HG02642 (cell line): Measurements from ENCODE around the gene ATP11A.

Experiments used
- ATAC-seq: cut with Tn5 transposase; IDR thresholded peaks from one replicate; pipeline ENCODE4 v1.9.1; 2021; ENCODE audit warnings: mild to moderate bottlenecking; ENCODE audit not compliant: unreplicated experiment, poor library complexity

Gene ATP11A

DNA sequence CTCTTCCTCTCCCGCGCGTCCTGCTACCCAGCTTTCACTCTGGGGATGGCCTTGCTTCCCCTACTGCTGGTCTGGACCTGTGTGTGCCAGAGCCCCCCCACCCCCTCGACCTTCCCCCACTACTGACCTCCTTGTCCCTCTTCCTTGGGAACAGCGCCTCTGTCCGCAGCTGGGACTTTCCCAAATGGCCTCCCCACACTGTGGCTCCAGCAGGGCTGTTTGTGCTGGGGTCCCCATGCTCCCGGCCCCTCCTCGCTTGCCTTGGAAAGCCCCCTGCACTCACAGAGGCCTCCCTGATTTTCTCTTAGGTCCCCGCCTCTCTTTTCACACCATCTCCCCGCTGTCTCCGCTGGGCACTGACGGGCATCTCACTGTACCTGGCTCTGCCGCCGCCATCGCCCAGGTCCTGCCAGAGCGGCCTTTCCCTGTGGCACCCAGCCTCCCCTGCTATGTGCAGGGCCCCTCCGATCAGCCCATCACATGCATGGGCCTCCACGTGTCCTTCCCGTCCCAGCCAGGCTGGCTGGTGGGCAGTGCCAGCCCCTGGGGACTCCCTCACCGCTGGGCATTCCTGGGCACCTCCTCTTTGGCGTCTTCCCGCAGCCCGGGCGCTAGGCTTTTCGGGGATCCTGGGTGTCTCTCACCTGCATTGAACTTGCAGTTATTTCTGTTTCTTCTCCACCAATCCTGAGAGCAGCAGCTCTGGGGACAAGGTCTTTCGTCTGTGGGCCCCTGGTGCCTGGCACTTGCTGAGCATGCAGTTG, 118.7 kb downstream of the ATP11A start:
- no peak for ATAC-seq

GRCh38 chr13:112809332-112810315, 119.8 kb downstream of the ATP11A start:
- no peak for ATAC-seq

DNA sequence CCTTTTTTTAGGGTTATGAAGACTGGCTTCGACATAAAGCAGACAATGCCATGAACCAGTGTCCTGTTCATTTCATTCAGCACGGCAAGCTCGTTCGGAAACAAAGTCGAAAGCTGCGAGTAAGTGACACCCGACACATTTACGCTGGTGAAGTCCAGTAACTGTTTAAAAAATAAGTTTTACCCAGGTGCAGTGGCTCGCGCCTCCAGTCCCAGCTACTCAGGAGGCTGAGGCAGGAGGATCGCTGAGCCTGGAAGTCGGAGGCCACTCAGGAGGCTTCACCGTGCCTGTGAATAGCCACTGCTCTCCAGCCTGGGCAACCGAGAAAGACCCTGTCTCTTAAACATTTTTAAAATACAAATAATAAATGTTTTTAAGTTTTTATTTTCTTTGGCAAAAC, 120.8 kb downstream of the ATP11A start:
- no peak for ATAC-seq

DNA sequence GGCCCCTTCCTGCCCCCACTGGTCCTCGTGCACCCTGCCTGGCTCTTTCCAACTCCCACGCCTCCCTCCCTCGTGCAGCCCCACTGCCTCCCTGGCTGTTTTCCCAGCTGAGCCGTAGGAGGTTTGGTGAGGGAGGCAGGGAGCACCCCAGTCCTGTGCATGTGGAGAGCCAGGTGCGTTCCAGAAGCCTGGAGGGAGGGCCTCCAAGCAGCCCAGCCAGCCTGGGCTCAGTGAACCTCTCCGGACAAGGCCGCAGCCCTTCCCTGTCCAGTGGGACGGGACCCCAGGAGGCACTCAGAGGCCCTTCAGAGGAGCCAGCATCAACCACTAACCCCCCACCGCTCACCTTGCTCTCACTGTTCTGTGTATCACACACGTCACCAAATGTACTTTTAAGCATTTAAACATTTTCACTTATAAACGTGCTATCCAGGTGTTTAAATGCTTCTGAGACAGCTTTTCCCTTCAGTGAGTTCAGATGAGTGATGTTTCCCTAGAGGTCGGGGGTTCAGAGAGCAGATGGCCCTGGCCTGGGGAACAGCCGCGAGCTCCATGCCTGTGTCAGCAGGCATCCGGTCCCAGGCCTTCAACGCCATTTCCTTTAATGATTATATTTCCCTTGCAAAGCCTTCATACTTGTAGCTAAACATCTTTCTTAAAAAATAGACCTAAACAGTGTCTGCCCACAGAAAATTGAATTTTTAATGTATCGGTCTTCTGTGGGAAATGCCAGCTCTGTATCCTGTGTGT, 122.6 kb downstream of the ATP11A start:
- no peak for ATAC-seq

DNA sequence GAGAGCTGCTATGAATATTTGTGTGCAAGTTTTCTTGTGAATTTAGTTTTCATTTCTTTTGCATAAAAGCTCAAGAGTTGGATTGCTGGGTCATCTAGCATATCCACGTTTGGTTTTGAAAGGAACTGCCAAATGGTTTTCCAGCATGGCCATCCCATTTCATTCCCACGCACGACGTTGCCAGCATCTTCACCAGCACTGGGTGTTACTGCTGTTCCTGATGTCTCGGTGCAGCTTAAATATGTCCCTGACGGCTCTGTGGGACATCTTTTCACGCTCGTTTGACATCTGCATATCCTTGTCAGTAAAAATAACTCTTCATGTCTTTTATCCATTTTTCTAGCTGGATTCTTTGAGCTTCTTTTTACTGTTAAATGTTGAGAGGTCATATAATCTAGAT, 123.7 kb downstream of the ATP11A start:
- ATAC-seq = no peak

GRCh38 chr13:112814905-112815585, 125.2 kb downstream of the ATP11A start:
- ATAC-seq = no peak

DNA sequence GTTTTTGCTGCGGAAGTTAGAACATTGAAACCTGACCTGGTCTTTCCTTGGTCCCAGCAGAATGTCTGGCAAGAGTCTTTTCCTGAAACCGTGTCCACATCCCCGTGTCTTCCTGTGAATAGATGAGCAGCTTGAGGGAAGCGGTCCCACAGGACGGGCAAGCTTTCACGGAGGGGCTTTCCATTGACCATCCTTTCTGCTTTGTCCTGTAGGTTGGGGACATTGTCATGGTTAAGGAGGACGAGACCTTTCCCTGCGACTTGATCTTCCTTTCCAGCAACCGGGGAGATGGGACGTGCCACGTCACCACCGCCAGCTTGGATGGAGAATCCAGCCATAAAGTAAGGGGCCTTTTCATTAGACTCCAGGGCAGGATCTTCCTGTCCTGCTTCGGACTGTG, 126.0 kb downstream of the ATP11A start:
- ATAC-seq = no peak

DNA sequence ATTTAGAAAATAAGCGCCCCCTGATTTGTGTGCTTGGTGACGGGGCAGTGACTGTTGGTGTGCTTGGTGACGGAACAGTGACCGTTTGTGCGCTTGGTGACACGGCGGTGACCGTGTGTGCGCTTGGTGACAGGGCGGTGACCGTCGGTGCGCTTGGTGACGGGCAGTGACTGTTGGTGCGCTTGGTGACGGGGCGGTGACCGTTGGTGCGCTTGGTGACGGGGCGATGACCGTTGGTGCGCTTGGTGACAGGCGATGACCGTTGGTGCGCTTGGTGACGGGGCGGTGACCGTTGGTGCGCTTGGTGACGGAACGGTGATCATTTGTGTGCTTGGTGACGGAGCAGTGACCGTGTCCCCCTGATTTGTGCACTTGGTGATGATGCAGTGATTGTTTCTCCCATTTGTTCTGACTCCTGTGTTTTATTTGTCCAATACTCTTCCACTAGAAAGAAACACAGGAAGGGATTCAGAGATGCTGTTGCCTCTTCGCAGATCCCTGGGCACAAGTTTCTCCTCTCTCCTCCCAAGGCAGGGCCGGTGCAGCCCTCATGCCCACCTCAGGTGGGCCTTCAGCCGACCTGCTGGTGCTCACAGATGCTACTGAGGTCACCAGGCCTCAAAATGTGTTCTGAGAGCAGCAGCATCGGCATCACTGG, 128.3 kb downstream of the ATP11A start:
- ATAC-seq = no peak

GRCh38 chr13:112818698-112819045, 128.8 kb downstream of the ATP11A start:
- ATAC-seq = no peak

DNA sequence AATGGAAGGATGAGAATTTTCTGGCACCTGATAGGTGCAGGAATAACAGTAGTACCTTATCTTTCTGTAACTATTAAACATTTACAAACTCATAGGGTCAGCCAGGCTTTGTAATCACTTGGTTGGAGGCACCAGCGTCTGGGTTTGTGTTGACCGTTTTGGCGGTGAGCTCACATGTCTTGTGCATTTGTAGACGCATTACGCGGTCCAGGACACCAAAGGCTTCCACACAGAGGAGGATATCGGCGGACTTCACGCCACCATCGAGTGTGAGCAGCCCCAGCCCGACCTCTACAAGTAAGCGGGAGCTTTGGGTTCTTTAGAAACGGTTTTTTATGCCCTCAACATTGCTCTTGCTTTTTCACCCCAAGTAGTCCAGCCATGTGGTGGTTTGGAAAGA, 129.3 kb downstream of the ATP11A start:
- no peak for ATAC-seq

GRCh38 chr13:112819816-112820215, 130.0 kb downstream of the ATP11A start:
- ATAC-seq = no peak

DNA sequence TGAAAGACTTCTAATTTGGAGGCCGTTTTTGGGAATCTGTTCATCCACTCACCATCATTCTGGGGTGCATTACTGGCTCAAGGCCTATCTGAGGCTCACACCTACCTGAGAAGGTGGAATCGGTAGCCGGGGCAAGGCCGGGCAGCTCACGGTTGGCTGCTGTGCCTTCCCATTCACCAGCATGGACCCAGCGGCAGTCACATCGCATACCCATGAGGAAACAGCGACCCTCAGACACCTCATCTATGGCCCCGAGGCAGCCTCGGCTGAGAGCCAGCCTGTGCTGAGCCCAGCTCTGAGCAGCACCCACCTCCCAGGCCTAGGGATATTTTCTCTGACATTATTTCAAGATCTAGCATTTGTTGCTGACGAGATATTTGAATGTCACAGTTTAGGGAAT, 130.5 kb downstream of the ATP11A start:
- ATAC-seq = no peak

DNA sequence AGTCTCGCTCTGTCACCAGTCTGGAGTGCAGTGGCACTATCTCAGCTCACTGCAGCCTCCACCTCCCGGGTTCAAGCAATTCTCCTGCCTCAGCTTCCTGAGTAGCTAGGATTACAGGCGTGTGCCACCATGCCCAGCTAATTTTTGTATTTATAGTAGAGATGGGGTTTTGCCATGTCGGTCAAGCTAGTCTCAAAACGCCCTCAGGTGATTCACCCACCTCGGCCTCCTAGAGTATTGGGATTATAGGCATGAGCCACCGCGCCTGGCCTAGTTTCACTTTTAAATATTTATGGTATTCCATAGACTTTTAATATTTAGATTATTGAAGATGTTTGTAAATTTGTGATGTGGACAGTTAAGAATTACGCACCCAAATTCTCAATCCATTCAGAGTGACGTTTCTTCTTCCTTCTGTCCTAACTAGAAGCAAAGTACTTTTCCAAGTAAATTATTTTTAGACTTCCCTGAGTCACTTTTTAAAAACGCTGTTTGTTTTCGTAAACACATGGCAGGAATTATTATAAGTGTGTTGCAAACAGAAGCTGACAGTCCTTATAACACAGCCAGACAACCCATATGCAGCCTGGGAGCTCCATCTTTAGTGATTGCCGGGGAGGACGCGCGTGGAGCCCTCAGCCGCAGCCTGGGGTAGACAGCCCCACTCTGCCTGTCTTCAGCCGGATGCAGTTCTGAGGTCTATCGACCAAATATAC, 131.7 kb downstream of the ATP11A start:
- ATAC-seq = no peak

DNA sequence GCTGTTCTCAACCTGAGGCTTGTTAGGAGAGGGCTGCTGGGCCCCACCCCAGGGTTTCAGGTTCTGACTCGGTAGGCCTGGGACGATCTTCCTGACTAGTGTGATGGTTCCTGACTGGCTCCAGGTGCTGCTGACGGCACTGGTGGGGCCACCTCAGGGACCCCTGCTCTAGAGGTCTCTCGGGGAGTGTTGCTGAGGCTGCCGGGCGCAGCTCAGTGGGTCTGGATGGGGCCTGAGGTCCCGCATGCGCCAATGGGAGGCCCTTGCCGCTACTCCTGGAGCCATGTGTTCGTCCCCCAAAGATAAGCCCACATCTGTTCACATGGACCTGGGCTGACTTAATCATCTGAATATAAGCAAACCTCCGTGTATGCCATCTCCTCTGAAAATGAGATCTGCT, 133.0 kb downstream of the ATP11A start:
- no peak for ATAC-seq

GRCh38 chr13:112824429-112824828, 134.6 kb downstream of the ATP11A start:
- ATAC-seq = no peak

- no peak for ATAC-seq
These were observed 135.2 kb downstream of the ATP11A start for GRCh38 chr13:112825071-112825470.

DNA sequence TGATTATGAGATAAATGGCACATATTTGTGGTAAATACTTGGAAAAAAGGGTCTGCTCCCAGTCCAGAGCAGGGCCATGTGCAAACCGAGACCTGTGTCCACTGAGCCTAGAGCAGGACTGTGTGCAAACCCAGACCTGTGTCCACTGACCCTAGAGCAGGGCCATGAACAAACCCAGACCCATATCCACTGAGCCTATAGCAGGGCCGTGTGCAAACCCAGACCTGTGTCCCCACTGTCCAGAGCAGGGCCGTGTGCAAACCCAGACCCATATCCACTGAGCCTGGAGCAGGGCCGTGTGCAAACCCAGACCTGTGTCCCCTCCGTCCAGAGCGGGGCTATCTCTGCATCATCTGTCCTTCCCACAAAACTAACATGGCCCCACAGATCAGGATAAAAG, 136.0 kb downstream of the ATP11A start:
- ATAC-seq = no peak

GRCh38 chr13:112826565-112826964, 136.7 kb downstream of the ATP11A start:
- no peak for ATAC-seq

DNA sequence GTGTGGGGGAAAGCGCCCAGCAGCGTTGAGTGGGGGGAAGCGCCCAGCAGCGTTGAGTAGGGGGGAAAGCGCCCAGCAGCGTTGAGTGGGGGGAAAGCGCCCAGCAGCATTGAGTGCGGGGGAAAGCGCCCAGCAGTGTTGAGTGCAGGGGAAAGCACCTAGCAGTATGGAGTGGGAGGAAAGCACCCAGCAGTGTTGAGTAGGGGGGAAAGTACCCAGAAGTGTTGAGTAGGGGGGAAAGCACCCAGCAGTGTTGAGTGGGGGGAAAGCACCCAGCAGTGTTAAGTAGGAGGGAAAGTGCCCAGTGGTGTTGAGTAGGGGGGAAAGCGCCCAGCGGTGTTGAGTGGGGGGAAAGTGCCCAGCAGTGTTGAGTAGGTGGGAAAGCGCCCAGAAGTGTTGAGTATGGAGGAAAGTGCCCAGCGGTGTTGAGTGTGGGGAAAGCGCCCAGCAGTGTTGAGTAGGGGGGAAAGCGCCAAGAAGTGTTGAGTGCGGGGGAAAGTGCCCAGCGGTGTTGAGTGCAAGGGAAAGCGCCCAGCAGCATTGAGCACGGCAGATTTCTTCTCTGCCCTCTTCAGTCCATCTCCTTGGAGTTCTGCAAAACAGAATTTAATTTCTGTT, 138.4 kb downstream of the ATP11A start:
- ATAC-seq = no peak
